Measurements from ENCODE around the gene SIL1. TPM values are rescaled to one million over a fixed set of nuclear protein-coding genes. Genes with fewer than 3 reads are reported as not detected.
"Not testable (repeated sequence)": the region's sequence is repeated elsewhere in the genome, so short reads cannot be mapped to it uniquely, and the experiment has no call there.

The SIL1 gene
- polyA plus RNA-seq, 3 donors = 51.6 to 53.7 (median 53.2) TPM

DNA sequence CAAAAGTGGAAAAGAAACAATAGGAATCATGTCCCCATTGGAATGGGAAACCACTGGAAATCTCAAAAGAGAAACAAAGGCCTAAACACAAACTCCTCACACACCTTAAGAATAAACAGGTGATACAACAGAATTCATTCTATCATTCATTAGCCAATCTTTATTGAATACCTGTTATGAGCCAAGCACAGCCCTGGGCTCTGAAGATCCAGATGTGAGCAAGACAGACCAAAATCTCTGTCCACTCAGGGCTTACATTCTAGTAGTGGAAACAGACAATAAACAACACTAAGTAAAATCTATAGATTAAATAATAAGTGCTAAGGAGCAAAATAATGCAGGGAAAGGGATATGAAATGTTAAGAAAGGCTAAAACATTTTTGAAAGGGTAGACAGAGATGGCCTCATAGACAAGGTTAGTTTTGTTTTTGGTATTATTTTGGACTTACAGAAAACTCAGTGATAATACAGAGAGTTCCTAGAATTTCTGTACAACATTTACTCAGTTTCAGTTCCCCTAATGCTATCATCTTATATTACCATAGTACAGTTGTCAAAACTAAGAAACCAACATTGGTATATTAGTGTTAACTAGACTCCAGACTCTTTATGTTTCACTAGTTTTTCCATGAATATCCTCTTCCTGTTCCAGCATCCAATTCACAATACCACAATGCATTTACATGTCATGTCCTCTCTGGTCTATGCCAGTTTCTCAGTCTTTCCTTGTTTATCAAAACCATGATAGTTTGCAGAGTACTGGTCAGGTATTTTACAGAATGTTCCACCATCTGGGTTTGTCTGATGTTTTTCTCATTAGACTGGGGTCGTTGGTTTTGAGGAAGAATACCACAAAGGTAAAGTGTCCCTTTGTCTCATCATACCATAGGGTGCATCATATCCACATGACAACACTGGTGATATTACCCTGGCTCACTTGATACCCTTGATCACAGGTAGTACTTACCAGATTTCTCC lies 103.7 kb downstream of the SIL1 start:
- DNase-seq (ENCODE audit: extremely low read depth in 1 of 11, low read depth in 9 of 11, low spot score in 4 of 11) = no peak

- no peak for DNase-seq (ENCODE audit: extremely low read depth in 1 of 11, low read depth in 9 of 11, low spot score in 4 of 11)
These were observed 105.3 kb downstream of the SIL1 start for GRCh38 chr5:139092741-139093343.

- peak in 3 of 11 donors; percentile 44 to 53 (median 47) for DNase-seq (ENCODE audit: extremely low read depth in 1 of 11, low read depth in 9 of 11, low spot score in 4 of 11)
These were observed 106.6 kb downstream of the SIL1 start for GRCh38 chr5:139091439-139092156.

DNA sequence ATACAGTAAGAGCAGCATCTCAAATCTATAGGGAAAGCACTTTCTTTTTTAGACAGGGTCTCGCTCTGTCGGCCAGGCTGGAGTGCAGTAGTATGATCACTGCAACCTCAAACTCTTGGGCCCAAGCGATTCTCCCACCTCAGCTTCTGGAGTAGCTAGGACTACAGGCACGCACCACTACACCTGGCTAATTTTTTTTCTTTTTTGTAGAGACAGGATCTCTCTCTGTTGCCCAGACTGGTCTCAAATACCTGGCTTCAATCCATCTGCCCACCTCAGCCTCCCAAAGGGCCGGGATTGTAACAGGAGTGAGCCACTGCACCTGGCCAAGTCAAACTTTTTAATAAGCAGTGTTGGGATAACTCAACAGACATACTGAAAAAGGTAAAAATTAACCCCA lies 107.6 kb downstream of the SIL1 start:
- DNase-seq (ENCODE audit: extremely low read depth in 1 of 11, low read depth in 9 of 11, low spot score in 4 of 11) = no peak

DNA sequence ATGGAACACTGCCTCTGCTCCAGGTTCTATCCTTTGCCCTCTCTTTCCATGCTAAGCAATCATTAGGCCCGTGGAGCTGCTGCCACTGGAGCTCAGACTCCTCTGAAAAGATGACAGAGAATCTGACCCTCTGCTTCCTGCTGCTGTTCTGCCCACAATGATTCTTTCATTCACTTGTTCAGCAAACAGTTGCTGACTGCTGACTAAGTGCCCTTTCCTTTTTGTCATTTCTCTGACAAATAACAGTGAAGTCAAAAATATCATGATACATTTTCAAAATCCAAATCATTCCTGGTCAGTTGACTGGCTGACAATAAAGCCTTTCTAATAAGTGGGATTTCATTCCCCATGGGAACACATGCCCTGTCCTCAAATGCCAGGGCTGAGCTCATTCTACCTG lies 110.1 kb downstream of the SIL1 start:
- no peak for DNase-seq (ENCODE audit: extremely low read depth in 1 of 11, low read depth in 9 of 11, low spot score in 4 of 11)

DNA sequence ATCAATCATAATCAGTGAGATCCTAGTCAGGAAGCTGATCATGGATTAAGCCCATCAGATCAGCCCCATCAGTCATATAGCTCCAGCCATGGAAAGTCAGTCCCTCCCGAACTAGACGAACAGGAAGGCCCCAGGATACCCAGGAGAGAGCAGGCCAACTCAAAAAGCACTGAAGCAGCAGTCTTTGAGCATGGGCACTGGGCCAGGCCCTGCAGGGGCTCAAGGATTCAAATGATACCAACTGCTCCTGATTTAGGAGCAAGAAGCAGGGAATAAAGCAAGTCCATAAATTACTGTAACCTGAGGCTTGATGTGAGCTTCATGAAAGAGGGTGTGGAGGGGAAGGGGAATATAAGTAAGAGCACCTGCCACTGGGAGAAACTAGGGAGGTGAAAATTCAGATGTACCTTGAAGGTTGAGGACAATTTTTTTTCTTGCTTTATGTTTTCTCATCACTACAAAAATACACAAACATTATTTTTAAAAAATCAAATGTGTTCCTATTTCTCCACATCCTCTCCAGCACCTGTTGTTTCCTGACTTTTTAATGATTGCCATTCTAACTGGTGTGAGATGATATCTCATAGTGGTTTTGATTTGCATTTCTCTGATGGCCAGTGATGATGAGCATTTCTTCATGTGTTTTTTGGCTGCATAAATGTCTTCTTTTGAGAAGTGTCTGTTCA lies 115.2 kb downstream of the SIL1 start:
- DNase-seq (ENCODE audit: extremely low read depth in 1 of 11, low read depth in 9 of 11, low spot score in 4 of 11) = no peak

GRCh38 chr5:139079991-139080610 lies 118.1 kb downstream of the SIL1 start:
- no peak for DNase-seq (ENCODE audit: extremely low read depth in 1 of 11, low read depth in 9 of 11, low spot score in 4 of 11)

DNA sequence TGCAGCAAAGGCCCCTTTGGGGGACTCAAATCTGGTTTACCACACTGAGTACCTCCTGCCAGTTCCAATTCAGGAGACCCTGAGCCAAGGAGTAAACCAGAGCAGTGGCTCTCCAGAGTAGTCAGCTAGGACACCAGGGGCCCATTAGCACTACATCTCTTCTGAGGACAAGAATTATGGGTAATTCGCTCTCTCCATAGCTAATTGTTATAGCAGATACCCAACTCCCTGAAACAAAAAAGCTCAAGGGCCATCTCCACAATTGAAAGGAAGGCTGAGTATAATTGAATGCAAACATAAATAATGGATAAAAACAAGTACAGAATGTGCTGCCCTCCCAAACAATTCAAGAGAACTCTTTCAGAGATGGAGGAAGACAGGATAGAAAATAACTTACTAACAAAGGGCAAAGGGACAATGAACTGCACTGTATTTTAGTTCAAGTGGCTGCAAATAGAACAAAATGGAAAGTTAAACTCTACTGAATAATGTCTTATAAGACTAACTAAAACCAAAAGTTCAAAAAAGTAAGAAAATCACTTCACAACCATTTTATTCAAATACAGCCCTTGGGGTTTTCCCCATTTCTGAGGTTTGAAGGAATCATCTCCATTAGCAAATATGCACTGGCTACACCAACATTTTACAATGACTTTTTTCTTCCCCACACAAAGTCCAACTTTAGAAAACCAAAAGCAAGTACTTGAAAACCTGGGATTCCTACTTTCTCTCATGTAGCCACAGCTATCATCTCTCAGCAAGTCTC lies 118.8 kb downstream of the SIL1 start:
- DNase-seq (ENCODE audit: extremely low read depth in 1 of 11, low read depth in 9 of 11, low spot score in 4 of 11) = no peak

GRCh38 chr5:139078345-139078744 lies 119.8 kb downstream of the SIL1 start:
- no peak for DNase-seq (ENCODE audit: extremely low read depth in 1 of 11, low read depth in 9 of 11, low spot score in 4 of 11)

- no peak for DNase-seq (ENCODE audit: extremely low read depth in 1 of 11, low read depth in 9 of 11, low spot score in 4 of 11)
These were observed 120.3 kb downstream of the SIL1 start for GRCh38 chr5:139077899-139078298.

DNA sequence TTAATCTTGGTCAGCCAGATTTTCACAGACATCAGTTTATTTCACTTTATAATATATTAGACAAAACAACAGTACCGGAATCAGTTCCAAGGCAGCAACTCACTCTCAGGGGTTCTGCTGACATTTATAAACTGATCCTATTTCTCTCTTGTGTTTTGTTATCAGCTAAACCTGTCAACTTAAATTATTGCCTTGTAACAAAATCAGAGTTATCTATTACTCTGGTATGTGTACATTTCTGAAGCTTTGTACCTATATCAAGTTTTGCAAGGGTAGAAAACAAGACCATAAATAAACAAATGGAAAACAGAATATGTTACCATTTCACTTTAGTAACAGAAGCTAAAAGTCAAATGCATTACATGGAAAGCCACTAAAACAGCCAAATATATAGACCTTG lies 122.1 kb downstream of the SIL1 start:
- DNase-seq (ENCODE audit: extremely low read depth in 1 of 11, low read depth in 9 of 11, low spot score in 4 of 11) = peak in 9 of 11 donors; percentile 21 to 75 (median 48)

- DNase-seq (ENCODE audit: extremely low read depth in 1 of 11, low read depth in 9 of 11, low spot score in 4 of 11) = no peak
These were observed 122.8 kb downstream of the SIL1 start for GRCh38 chr5:139075066-139076050.

DNA sequence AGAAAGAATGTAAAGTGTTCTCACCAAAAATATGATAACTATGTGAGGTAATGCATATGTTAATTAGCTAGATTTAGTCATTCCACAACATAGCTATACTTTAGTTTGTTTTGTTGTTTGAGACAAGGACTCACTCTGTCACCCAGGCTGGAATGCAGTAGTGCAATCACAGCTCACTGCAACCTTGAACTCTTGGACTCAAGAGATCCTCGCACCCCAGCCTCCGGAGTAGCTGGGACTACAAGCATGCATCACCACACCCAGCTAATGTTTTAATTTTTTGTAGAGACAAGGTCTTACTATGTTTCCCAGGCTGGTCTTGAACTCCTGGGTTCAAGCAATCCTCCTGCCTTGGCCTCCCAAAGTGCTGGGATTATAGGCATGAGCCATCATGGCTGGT lies 124.2 kb downstream of the SIL1 start:
- DNase-seq (ENCODE audit: extremely low read depth in 1 of 11, low read depth in 9 of 11, low spot score in 4 of 11) = not testable (repeated sequence)

DNA sequence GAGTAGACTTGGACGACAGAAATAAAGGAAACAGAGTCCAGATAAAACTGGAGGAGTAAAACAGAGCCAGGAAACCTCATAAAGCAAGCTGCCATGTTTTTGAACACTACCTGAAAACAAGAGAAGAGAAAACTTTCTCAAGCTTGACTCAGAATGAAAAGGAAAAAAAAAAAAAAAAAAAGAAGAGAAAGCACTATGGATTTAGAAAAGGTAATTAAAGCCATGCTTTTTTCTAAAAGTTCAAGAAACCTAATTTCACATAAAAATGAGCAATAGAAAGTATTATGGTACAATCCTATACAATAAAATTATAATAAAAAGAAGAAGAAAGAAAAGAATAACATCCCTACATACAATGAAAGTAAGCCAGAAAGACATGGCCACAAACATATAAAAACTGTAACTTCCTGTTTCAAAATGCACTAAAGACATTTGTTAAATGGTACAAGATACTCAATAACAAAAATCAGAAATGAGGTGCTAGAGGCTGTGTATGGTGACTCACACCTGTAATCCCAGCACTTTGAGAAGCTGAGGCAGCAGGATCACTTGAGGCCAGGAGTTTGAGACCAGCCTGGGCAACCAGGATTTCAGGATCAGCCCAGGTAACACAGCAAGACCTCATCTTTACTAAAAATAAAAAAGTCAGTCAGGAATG lies 129.5 kb downstream of the SIL1 start:
- DNase-seq (ENCODE audit: extremely low read depth in 1 of 11, low read depth in 9 of 11, low spot score in 4 of 11) = no peak

GRCh38 chr5:139068060-139068459 lies 130.1 kb downstream of the SIL1 start:
- no peak for DNase-seq (ENCODE audit: extremely low read depth in 1 of 11, low read depth in 9 of 11, low spot score in 4 of 11)

DNA sequence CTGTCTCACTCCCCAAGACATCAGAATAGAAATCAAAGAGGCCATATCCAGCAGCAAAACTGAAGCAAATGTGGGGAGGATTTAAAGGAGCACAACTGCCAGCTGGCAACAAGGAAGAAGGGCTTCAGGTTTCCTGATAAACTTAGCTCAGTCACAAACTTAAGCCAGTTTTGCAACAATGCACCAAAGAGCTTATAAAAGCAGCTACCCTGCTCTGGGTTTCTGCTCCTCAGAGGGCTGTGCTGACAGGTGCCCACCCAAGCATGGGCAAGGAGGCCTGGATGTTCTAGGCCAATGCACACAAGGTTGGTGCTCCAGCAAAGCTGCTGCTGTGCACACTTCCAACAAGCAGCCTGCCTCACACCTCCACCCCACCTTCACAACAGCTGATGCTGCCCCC lies 132.9 kb downstream of the SIL1 start:
- peak in 5 of 11 donors; percentile 26 to 54 (median 33) for DNase-seq (ENCODE audit: extremely low read depth in 1 of 11, low read depth in 9 of 11, low spot score in 4 of 11)
